Measurements from ENCODE around the gene PPIL6. TPM values are rescaled to one million over a fixed set of nuclear protein-coding genes. Genes with fewer than 3 reads are reported as not detected.

PPIL6 gene
- polyA plus RNA-seq, 2 donors: 0.16 to 0.82 TPM

DNA sequence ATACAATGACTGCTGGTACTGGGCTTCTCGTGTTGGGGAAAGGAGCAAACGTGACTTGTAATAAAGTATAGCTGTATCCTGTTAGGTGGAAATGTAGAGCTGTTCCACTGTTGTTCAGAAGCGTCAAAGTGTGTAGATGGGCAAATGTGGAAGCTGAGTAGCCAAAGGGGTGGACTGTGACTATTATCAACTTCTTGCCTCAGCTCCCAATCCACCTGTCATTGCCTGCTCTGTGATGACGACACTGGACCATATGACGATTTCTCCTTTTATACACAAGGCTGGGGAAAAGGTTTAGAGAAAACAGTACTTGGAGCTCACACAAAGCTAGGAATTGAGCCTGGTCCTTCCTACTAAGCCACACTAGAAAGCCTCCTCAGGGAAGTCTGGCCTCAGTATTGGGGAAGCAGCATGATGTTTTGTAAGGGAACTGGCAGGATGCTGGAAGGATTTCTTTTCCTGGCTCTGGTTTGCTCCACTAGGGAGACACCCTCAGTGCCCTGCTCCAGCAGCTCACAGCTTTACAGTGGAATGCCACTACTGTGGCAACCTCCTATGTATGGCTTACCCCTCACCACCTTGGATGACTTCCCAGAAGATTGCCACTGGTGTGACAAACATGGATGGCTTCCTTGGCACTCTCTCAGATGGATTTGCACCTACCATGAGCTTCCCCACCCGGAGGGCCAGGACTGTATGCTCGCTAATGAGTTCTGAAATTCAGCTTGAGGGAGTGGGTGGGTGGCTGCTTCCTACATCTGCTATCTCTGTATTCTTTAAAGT, 78.1 kb downstream of the PPIL6 start:
- Histone ChIP-seq H3K4me3 (ENCODE audit: low read depth in 1 of 2, low read length in 2 of 2) (no peak overlapping the region), H3K36me3 (ENCODE audit: control insufficient read depth in 2 of 2, insufficient read depth in 2 of 2, low read length in 1 of 2) (peaks cover 9 to 10% of the 10 kb centered on the region in 2 donors), H3K27me3 (ENCODE audit: control insufficient read depth in 1 of 2, insufficient read depth in 2 of 2, low read length in 2 of 2) (no peaks in the 10 kb centered on the region), H3K4me1 (ENCODE audit: control insufficient read depth in 2 of 2, insufficient read depth in 2 of 2, low read length in 1 of 2) (no peaks in the 10 kb centered on the region), H3K27ac (ENCODE audit: low read depth in 2 of 2, low read length in 1 of 2) (no peak overlapping the region), H3K9me3 (ENCODE audit: control insufficient read depth in 2 of 2, insufficient read depth in 1 of 2, low read depth in 1 of 2, low read length in 1 of 2) (no peaks in the 10 kb centered on the region)
- 91 to 97% methylated on average over 7 of the region's 7 CpGs for WGBS, 2 donors

DNA sequence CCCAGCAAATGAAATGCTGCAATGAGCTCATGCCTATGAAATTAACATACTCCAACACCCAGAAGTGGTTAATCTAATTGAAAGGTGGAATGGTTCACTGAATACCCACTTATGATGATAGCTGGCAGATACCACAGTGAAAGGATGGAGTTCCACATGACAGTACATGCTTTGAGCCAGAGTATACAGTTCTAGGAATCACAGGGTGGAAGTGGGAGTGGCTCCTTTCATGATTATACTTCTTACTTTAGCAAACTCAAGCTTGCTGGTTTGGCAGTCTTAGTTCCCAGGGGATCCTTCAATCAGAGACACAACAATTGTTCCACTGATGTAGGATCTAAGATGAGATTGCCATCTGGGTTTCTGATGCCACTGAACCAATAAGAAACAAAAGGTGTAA, 79.6 kb downstream of the PPIL6 start:
- peaks cover 0 to 1% of the 10 kb centered on the region in 2 donors for H3K4me1 ChIP-seq (ENCODE audit: control insufficient read depth in 2 of 2, insufficient read depth in 2 of 2, low read length in 1 of 2)
- H3K9me3 ChIP-seq (ENCODE audit: control insufficient read depth in 2 of 2, insufficient read depth in 1 of 2, low read depth in 1 of 2, low read length in 1 of 2): no peaks in the 10 kb centered on the region
- peaks cover 9 to 12% of the 10 kb centered on the region in 2 donors for H3K36me3 ChIP-seq (ENCODE audit: control insufficient read depth in 2 of 2, insufficient read depth in 2 of 2, low read length in 1 of 2)
- no peaks in the 10 kb centered on the region for H3K27me3 ChIP-seq (ENCODE audit: control insufficient read depth in 1 of 2, insufficient read depth in 2 of 2, low read length in 2 of 2)
- H3K4me3 ChIP-seq (ENCODE audit: low read depth in 1 of 2, low read length in 2 of 2): no peak overlapping the region
- no peak overlapping the region for H3K27ac ChIP-seq (ENCODE audit: low read depth in 2 of 2, low read length in 1 of 2)

DNA sequence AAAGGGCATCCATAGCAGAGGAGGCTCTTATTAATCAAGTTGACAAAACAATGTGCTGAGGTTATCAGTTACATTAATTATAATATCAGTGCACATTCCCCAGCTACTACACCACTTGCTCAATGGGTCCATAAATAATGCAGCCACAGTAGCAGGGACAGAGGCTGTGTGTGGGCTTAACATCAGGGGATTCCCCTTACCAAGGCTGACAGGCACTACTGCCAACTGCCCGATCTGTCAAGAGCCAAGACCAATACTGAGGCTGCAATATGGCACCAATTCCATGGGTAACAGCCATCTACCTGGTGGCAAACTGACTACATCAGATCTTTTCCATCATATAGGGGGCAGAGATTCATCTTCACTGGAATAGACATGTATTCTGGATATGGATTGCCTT, 80.1 kb downstream of the PPIL6 start:
- Histone ChIP-seq H3K27me3 (ENCODE audit: control insufficient read depth in 1 of 2, insufficient read depth in 2 of 2, low read length in 2 of 2) (no peaks in the 10 kb centered on the region), H3K36me3 (ENCODE audit: control insufficient read depth in 2 of 2, insufficient read depth in 2 of 2, low read length in 1 of 2) (peaks cover 11 to 12% of the 10 kb centered on the region in 2 donors), H3K4me1 (ENCODE audit: control insufficient read depth in 2 of 2, insufficient read depth in 2 of 2, low read length in 1 of 2) (peaks cover 0 to 2% of the 10 kb centered on the region in 2 donors), H3K9me3 (ENCODE audit: control insufficient read depth in 2 of 2, insufficient read depth in 1 of 2, low read depth in 1 of 2, low read length in 1 of 2) (no peaks in the 10 kb centered on the region), H3K27ac (ENCODE audit: low read depth in 2 of 2, low read length in 1 of 2) (no peak overlapping the region), H3K4me3 (ENCODE audit: low read depth in 1 of 2, low read length in 2 of 2) (no peak overlapping the region)
- 91 to 92% methylated on average over 1 of the region's 1 CpG for WGBS, 2 donors

DNA sequence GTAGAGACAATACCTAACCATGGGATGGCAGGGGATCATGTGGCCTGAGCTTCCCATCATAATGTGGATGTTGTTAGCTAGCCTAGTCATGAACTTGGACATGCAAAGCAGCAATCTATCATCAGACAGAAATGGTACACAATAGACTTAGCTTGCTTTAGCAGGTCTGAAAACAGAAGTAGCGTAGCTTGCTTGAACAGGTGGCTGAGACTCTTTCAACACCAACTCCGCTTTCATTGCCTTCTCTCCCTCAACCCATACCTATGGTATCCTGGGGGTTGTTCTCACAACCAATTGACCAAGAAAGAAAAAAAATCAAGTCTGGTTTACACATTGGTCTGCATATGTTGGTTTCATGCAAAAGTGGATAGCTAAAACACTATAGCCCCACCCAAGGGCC, 81.2 kb downstream of the PPIL6 start:
- H3K36me3 ChIP-seq (ENCODE audit: control insufficient read depth in 2 of 2, insufficient read depth in 2 of 2, low read length in 1 of 2): peaks cover 11 to 12% of the 10 kb centered on the region in 2 donors
- no peak overlapping the region for H3K4me3 ChIP-seq (ENCODE audit: low read depth in 1 of 2, low read length in 2 of 2)
- WGBS, 2 donors: 92 to 99% methylated on average over 2 of the region's 2 CpGs
- no peaks in the 10 kb centered on the region for H3K27me3 ChIP-seq (ENCODE audit: control insufficient read depth in 1 of 2, insufficient read depth in 2 of 2, low read length in 2 of 2)
- no peak overlapping the region for H3K27ac ChIP-seq (ENCODE audit: low read depth in 2 of 2, low read length in 1 of 2)
- H3K9me3 ChIP-seq (ENCODE audit: control insufficient read depth in 2 of 2, insufficient read depth in 1 of 2, low read depth in 1 of 2, low read length in 1 of 2): no peaks in the 10 kb centered on the region
- H3K4me1 ChIP-seq (ENCODE audit: control insufficient read depth in 2 of 2, insufficient read depth in 2 of 2, low read length in 1 of 2): peaks cover 0 to 2% of the 10 kb centered on the region in 2 donors

DNA sequence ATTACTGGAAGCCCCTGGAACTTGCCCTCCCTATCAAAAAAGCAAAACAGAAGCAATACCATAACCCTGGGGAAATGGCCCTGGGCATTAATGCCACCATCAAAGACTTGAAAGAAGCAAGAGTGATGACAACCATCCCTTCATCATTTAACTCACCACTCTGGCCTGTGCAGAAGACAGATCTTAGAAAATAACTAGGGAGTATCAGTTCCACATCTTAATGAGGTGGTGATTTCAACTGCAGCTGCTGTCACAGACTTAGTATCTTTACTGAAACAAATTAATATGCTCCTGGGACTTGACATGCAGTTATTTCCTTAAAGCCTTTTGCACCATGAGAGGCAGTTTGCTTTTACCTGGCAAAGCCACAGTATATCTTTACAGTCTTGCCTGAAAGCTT, 82.2 kb downstream of the PPIL6 start:
- Histone ChIP-seq H3K27me3 (ENCODE audit: control insufficient read depth in 1 of 2, insufficient read depth in 2 of 2, low read length in 2 of 2) (no peaks in the 10 kb centered on the region), H3K9me3 (ENCODE audit: control insufficient read depth in 2 of 2, insufficient read depth in 1 of 2, low read depth in 1 of 2, low read length in 1 of 2) (no peaks in the 10 kb centered on the region), H3K36me3 (ENCODE audit: control insufficient read depth in 2 of 2, insufficient read depth in 2 of 2, low read length in 1 of 2) (peaks cover 7 to 12% of the 10 kb centered on the region in 2 donors), H3K4me1 (ENCODE audit: control insufficient read depth in 2 of 2, insufficient read depth in 2 of 2, low read length in 1 of 2) (peaks cover 0 to 2% of the 10 kb centered on the region in 2 donors), H3K4me3 (ENCODE audit: low read depth in 1 of 2, low read length in 2 of 2) (no peak overlapping the region), H3K27ac (ENCODE audit: low read depth in 2 of 2, low read length in 1 of 2) (no peak overlapping the region)

DNA sequence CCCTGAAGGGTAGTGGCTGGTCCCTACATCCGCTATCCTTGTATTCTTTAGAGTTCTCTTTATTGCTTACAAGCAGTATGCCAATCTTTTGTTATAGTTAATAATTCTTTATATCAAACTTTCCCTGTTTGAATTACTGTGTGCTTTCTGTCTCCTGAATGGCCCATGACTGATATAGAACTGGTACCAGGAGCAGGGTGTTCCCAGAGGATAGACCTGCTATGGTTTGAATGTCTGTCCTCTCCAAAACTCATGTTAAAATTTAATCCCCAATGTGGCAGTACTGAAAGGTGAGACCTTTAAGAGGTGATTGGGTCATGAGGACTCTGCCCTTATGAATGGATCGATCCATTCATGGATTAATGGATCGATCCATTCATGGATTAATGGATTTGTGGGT, 84.2 kb downstream of the PPIL6 start:
- 99 to 100% methylated on average over 3 of the region's 3 CpGs for WGBS, 2 donors

DNA sequence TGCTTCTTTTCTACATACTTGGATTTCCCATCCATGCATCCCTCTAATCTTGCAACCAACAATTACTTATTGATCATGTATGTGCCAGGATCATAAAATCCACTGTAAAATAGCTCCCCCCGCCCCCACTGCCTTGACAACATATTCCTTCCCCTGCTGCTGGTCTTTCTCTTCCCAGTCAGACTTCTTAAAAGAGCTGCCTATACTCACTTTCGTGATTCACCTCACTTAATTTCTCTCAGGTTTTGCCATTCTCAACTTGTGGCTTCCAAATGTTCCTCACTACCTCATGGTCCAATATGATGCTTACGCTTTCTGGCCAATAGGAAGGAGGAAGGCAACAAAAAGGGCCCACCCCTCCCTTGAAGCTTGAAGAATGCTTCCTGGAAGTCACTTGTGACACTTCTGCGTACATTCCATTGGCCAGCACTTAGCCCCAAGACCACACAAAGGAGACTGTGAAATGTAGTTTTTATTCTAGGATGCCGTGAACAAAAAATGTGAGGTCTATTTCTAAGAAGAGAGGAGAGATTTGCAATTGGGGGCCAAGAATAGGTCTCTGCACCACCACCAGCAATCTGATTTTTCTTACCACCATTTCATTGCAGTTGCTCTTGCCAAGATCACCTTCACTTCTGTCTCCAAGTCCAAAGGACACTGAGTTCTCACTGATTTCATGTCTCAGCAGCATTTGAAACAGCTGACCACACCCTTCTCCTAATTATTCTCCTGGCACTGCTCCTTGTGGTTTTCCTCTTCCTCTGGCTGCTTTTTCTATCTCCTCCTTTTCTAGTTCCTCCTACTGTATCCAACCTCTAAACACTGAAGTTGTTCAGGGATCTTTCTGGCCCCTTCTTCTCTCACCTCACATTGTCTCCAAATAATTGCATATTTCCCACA, 88.9 kb downstream of the PPIL6 start:
- peaks cover 3% of the 10 kb centered on the region in 2 donors for H3K36me3 ChIP-seq (ENCODE audit: control insufficient read depth in 2 of 2, insufficient read depth in 2 of 2, low read length in 1 of 2)
- peaks cover 7 to 8% of the 10 kb centered on the region in 2 donors for H3K4me1 ChIP-seq (ENCODE audit: control insufficient read depth in 2 of 2, insufficient read depth in 2 of 2, low read length in 1 of 2)
- no peak overlapping the region for H3K27ac ChIP-seq (ENCODE audit: low read depth in 2 of 2, low read length in 1 of 2)
- WGBS, 2 donors: 92% methylated on average over 5 of the region's 5 CpGs
- no peaks in the 10 kb centered on the region for H3K27me3 ChIP-seq (ENCODE audit: control insufficient read depth in 1 of 2, insufficient read depth in 2 of 2, low read length in 2 of 2)
- H3K9me3 ChIP-seq (ENCODE audit: control insufficient read depth in 2 of 2, insufficient read depth in 1 of 2, low read depth in 1 of 2, low read length in 1 of 2): no peaks in the 10 kb centered on the region
- no peak overlapping the region for H3K4me3 ChIP-seq (ENCODE audit: low read depth in 1 of 2, low read length in 2 of 2)

More for the DNA sequence above, 84.2 kb downstream of the PPIL6 start:
- Histone ChIP-seq H3K27ac (ENCODE audit: low read depth in 2 of 2, low read length in 1 of 2) (no peak overlapping the region), H3K36me3 (ENCODE audit: control insufficient read depth in 2 of 2, insufficient read depth in 2 of 2, low read length in 1 of 2) (peaks cover 6 to 7% of the 10 kb centered on the region in 2 donors), H3K4me3 (ENCODE audit: low read depth in 1 of 2, low read length in 2 of 2) (no peak overlapping the region), H3K4me1 (ENCODE audit: control insufficient read depth in 2 of 2, insufficient read depth in 2 of 2, low read length in 1 of 2) (peaks cover 0 to 7% of the 10 kb centered on the region in 2 donors), H3K9me3 (ENCODE audit: control insufficient read depth in 2 of 2, insufficient read depth in 1 of 2, low read depth in 1 of 2, low read length in 1 of 2) (no peaks in the 10 kb centered on the region), H3K27me3 (ENCODE audit: control insufficient read depth in 1 of 2, insufficient read depth in 2 of 2, low read length in 2 of 2) (no peaks in the 10 kb centered on the region)

DNA sequence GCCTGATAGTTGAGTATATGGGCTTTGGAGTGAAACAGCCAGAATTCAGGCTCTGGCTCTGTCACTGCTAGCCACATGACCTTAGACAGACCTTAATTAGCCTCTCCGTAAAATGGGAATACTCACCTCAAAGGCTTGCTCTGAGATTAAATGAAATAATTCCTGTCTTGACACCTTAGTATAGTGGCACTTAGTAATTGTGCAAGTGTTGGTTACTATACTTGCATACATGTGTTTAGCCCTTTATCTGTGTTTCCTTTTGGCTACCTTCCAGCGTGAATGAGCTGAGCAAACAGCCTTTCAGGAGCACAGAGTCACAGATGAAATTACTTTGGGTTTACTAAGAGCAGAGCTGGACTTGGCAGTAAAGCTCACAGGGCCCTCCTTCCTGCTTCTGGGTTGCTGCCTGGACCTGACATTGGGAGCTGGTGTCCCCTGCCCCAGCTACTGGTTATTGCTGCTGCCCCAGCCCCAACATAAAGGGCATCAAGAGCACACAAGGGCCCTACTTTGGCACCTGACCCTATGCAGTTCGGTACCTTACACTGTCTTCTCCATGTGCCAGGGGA, 90.9 kb downstream of the PPIL6 start:
- Histone ChIP-seq H3K4me3 (ENCODE audit: low read depth in 1 of 2, low read length in 2 of 2) (no peak overlapping the region), H3K9me3 (ENCODE audit: control insufficient read depth in 2 of 2, insufficient read depth in 1 of 2, low read depth in 1 of 2, low read length in 1 of 2) (no peaks in the 10 kb centered on the region), H3K27ac (ENCODE audit: low read depth in 2 of 2, low read length in 1 of 2) (peak overlapping the region; percentile 8 to 57), H3K27me3 (ENCODE audit: control insufficient read depth in 1 of 2, insufficient read depth in 2 of 2, low read length in 2 of 2) (no peaks in the 10 kb centered on the region), H3K36me3 (ENCODE audit: control insufficient read depth in 2 of 2, insufficient read depth in 2 of 2, low read length in 1 of 2) (no peaks in the 10 kb centered on the region), H3K4me1 (ENCODE audit: control insufficient read depth in 2 of 2, insufficient read depth in 2 of 2, low read length in 1 of 2) (peaks cover 5 to 8% of the 10 kb centered on the region in 2 donors)
- 36 to 44% methylated on average over 3 of the region's 3 CpGs for WGBS, 2 donors

DNA sequence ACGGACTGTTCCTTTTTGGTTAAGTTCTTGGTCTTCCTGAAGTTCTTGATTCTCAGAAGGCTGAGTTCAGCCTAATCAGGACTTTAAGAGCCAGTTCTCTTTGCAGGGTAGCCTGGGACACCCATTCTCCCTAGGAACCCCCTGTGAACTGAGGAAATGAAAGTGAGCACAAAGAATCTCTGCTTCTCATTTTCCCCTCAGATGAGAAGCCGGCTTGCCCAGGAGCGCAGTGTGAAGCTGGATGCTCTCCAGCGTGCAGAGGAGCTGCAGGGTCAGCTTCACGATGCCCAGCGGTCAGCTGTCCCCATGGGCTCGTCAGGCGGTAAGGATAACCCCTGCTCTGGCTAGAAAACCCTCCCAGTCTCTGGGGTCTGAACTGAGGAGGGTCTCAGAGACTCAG, 92.2 kb downstream of the PPIL6 start:
- no peak overlapping the region for H3K27ac ChIP-seq (ENCODE audit: low read depth in 2 of 2, low read length in 1 of 2)
- 83 to 89% methylated on average over 8 of the region's 8 CpGs for WGBS, 2 donors
- peaks cover 5 to 11% of the 10 kb centered on the region in 2 donors for H3K4me1 ChIP-seq (ENCODE audit: control insufficient read depth in 2 of 2, insufficient read depth in 2 of 2, low read length in 1 of 2)

More for the DNA sequence above, 92.2 kb downstream of the PPIL6 start:
- no peaks in the 10 kb centered on the region for H3K36me3 ChIP-seq (ENCODE audit: control insufficient read depth in 2 of 2, insufficient read depth in 2 of 2, low read length in 1 of 2)
- H3K27me3 ChIP-seq (ENCODE audit: control insufficient read depth in 1 of 2, insufficient read depth in 2 of 2, low read length in 2 of 2): no peaks in the 10 kb centered on the region
- no peak overlapping the region for H3K4me3 ChIP-seq (ENCODE audit: low read depth in 1 of 2, low read length in 2 of 2)
- no peaks in the 10 kb centered on the region for H3K9me3 ChIP-seq (ENCODE audit: control insufficient read depth in 2 of 2, insufficient read depth in 1 of 2, low read depth in 1 of 2, low read length in 1 of 2)

Data from esophagus (tissue), 2 donors.